Smooth muscle cell (in vitro differentiated cells): Measurements from ENCODE around the gene CCDC85C. TPM values are rescaled to one million over a fixed set of nuclear protein-coding genes. Genes with fewer than 3 reads are reported as not detected.

Source experiments
- DNase-seq: peaks from one replicate; lab custom pipeline; 2025; ENCODE audit not compliant: unreplicated experiment; lab: John Stamatoyannopoulos, UW
- H2AFZ ChIP-seq: fragments of 200-600 bp; sonication (generic); 2 replicates; pipeline ENCODE4 v1.6.0; 2016; ENCODE audit warnings: antibody characterized with exemption, low read depth, mild to moderate bottlenecking
- H3F3A ChIP-seq: fragments of 200-600 bp; sonication (generic); 2 replicates; pipeline ENCODE4 v1.6.0; 2017; ENCODE audit warnings: antibody characterized with exemption, low read depth
- H3K27ac ChIP-seq: fragments of 200-600 bp; sonication (generic); 2 replicates; pipeline ENCODE4 v1.5.1; 2016; ENCODE audit warnings: low read depth, mild to moderate bottlenecking
- H3K27me3 ChIP-seq: fragments of 200-600 bp; sonication (generic); 2 replicates; pipeline ENCODE4 v1.6.1; 2016; ENCODE audit warnings: low read depth, mild to moderate bottlenecking
- H3K36me3 ChIP-seq: fragments of 200-600 bp; sonication (generic); 2 replicates; pipeline ENCODE4 v1.5.1; 2016; ENCODE audit warnings: low read depth
- H3K4me1 ChIP-seq: fragments of 200-600 bp; sonication (generic); 2 replicates; pipeline ENCODE4 v1.5.1; 2016; ENCODE audit warnings: low read depth
- H3K4me2 ChIP-seq: fragments of 200-600 bp; sonication (generic); 2 replicates; pipeline ENCODE4 v1.6.0; 2016; ENCODE audit warnings: mild to moderate bottlenecking
- H3K4me3 ChIP-seq: fragments of 200-600 bp; sonication (generic); 2 replicates; pipeline ENCODE4 v1.5.1; 2016; ENCODE audit warnings: mild to moderate bottlenecking
- H3K79me2 ChIP-seq: fragments of 200-600 bp; sonication (generic); 2 replicates; pipeline ENCODE4 v1.6.0; 2016; ENCODE audit warnings: low read depth, mild to moderate bottlenecking
- H3K9ac ChIP-seq: fragments of 200-600 bp; sonication (generic); 2 replicates; pipeline ENCODE4 v1.6.0; 2016; ENCODE audit warnings: low read depth
- H3K9me3 ChIP-seq: fragments of 200-600 bp; sonication (generic); replicated peaks from 2 replicates; pipeline ENCODE4 v1.5.1; 2016; ENCODE audit warnings: low read depth
- H4K20me1 ChIP-seq: fragments of 200-600 bp; sonication (generic); 2 replicates; pipeline ENCODE4 v1.6.0; 2016; ENCODE audit warnings: low read depth
- CTCF ChIP-seq: fragments of 200-600 bp; sonication (generic); IDR thresholded peaks from 2 replicates; pipeline ENCODE4 v1.5.1; 2017; ENCODE audit warnings: borderline replicate concordance, mild to moderate bottlenecking, antibody characterized with exemption; ENCODE audit not compliant: insufficient read depth, poor library complexity, severe bottlenecking
- WGBS: methylation state at CpG from one replicate; pipeline ENCODE4 v1.1.7; 2016; ENCODE audit warnings: low lambda C conversion rate; 5-methylcytosine and 5-hydroxymethylcytosine counted together
- polyA plus RNA-seq: library from polyadenylated mRNA; unstranded; fragments of >200 nt; fragmentation: Nextera tagmentation; extraction: Ambion mirVana; gene quantifications from 2 replicates; pipeline ENCODE4 v1.2.1, GENCODE V29; 2016
- total RNA-seq: library from RNA; depleted of rRNA; stranded (reverse); fragments of >200 nt; gene quantifications from 2 replicates; pipeline ENCODE4 v1.2.3, GENCODE V29; 2014

Gene CCDC85C
- total and polyA plus RNA-seq, 2 experiments from 2014 or later = 4.0 to 6.5 TPM

- Histone ChIP-seq H3K4me3 (no peak overlapping the region), H4K20me1 (peaks cover 35% of the 10 kb centered on the region), H3K4me2 (no peak overlapping the region), H3K9me3 (no peaks in the 10 kb centered on the region), H2AFZ (no peak overlapping the region), H3K4me1 (peaks cover 55% of the 10 kb centered on the region), H3K79me2 (no peaks in the 10 kb centered on the region), H3F3A (no peaks in the 10 kb centered on the region), H3K27me3 (no peaks in the 10 kb centered on the region), H3K36me3 (no peaks in the 10 kb centered on the region), H3K9ac (no peak overlapping the region), H3K27ac (no peak overlapping the region)
- 95% methylated on average over 6 of the region's 6 CpGs for WGBS
- DNase-seq = no peak
- TF ChIP-seq CTCF = no peak
These were observed 40.3 kb downstream of the CCDC85C start for GRCh38 chr14:99563749-99564129.

- Histone ChIP-seq H3K4me1 (peaks cover 51% of the 10 kb centered on the region), H3K27me3 (no peaks in the 10 kb centered on the region), H3K79me2 (no peaks in the 10 kb centered on the region), H2AFZ (no peak overlapping the region), H3K9me3 (no peaks in the 10 kb centered on the region), H3K9ac (no peak overlapping the region), H3K4me3 (no peak overlapping the region), H3F3A (no peaks in the 10 kb centered on the region), H3K4me2 (no peak overlapping the region), H4K20me1 (peaks cover 31% of the 10 kb centered on the region), H3K36me3 (no peaks in the 10 kb centered on the region), H3K27ac (no peak overlapping the region)
- 46% methylated on average over 23 of the region's 23 CpGs for WGBS
- TF ChIP-seq CTCF = peak; percentile 31
- no peak for DNase-seq
These were observed 40.9 kb downstream of the CCDC85C start for GRCh38 chr14:99562856-99563748.

- H3K4me2 ChIP-seq = no peak overlapping the region
- H4K20me1 ChIP-seq = peaks cover 31% of the 10 kb centered on the region
- TF ChIP-seq CTCF = no peak
- DNase-seq = no peak
- no peaks in the 10 kb centered on the region for H3K36me3 ChIP-seq
- no peak overlapping the region for H3K9ac ChIP-seq
- no peaks in the 10 kb centered on the region for H3K79me2 ChIP-seq
- H2AFZ ChIP-seq = no peak overlapping the region
- no peaks in the 10 kb centered on the region for H3F3A ChIP-seq
- WGBS = 93% methylated on average over 10 of the region's 10 CpGs
- no peak overlapping the region for H3K4me3 ChIP-seq
- H3K27ac ChIP-seq = no peak overlapping the region
- H3K27me3 ChIP-seq = no peaks in the 10 kb centered on the region
- peaks cover 51% of the 10 kb centered on the region for H3K4me1 ChIP-seq
- no peaks in the 10 kb centered on the region for H3K9me3 ChIP-seq
These were observed 42.1 kb downstream of the CCDC85C start for GRCh38 chr14:99561864-99562263.
